Body of pancreas (tissue), 4 donors: ENCODE measurements around the gene CXorf38.

Source experiments
- POLR2A ChIP-seq, 3 donors: fragments of 450-650 bp; IDR thresholded peaks; one replicate each; pipeline ENCODE4 v1.6.1; 2016; ENCODE audit warnings: antibody characterized with exemption in 3 of 3, mild to moderate bottlenecking in 2 of 3
- TF ChIP-seq, protein P1 (sequence below), 7 experiments: fragments of 450-650 bp in 4 of 7; fragments of 200-600 bp in 3 of 7; sonication (generic) in 3 of 7; IDR thresholded peaks; one replicate each; pipeline ENCODE4 v1.5.1; 2016 to 2019; ENCODE audit warnings: antibody characterized with exemption in 7 of 7

GRCh38 chrX:40694802-40695201 lies 47.4 kb upstream of the CXorf38 start:
- no peak for TF ChIP-seq POLR2A (IDR thresholded peaks at IDR 0.05)
- TF ChIP-seq, protein P1, sequence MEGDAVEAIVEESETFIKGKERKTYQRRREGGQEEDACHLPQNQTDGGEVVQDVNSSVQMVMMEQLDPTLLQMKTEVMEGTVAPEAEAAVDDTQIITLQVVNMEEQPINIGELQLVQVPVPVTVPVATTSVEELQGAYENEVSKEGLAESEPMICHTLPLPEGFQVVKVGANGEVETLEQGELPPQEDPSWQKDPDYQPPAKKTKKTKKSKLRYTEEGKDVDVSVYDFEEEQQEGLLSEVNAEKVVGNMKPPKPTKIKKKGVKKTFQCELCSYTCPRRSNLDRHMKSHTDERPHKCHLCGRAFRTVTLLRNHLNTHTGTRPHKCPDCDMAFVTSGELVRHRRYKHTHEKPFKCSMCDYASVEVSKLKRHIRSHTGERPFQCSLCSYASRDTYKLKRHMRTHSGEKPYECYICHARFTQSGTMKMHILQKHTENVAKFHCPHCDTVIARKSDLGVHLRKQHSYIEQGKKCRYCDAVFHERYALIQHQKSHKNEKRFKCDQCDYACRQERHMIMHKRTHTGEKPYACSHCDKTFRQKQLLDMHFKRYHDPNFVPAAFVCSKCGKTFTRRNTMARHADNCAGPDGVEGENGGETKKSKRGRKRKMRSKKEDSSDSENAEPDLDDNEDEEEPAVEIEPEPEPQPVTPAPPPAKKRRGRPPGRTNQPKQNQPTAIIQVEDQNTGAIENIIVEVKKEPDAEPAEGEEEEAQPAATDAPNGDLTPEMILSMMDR (IDR thresholded peaks at IDR 0.05): no peak
